GM18909 (cell line): Measurements from ENCODE around the gene DAPK2.

Experiments
- ATAC-seq: cut with Tn5 transposase; IDR thresholded peaks from one replicate; pipeline ENCODE4 v1.9.1; 2021; ENCODE audit warnings: mild to moderate bottlenecking; ENCODE audit not compliant: unreplicated experiment, poor library complexity

DAPK2 gene

DNA sequence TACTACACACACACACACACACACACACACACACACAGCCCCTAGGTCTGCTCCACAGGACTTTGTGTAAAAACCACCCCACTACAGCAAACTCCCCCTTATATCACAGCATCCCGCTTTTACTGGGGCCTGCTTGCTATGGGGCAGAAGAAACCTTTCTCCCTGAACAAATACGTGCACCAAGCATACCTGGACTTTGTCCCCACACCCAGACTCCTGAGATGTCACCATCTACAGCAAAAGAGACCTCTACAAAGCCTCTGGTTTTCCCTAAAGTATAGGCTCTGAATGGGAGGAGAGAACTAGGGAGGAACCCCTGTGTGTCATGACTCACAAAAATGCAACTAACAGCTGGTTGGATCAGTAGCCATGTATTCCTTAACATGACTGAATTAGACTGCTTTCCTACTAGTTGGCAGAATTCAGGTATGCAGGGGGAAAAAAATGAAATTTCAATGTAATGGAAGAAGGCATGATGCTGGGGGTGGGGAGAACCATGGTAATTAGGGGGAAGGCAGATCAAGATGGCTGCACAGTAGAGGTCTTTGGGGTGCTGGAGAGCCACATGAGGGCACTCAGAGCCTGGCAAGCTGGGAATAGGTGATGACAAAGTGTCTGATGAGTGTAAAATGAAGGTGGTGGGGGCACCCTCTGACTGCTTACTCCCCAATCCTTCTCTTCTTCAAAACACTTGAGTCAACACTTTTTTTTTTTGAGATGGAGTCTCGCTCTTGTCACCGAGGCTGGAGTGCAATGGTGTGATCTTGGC is 45.9 kb downstream of the DAPK2 start:
- ATAC-seq = no peak

DNA sequence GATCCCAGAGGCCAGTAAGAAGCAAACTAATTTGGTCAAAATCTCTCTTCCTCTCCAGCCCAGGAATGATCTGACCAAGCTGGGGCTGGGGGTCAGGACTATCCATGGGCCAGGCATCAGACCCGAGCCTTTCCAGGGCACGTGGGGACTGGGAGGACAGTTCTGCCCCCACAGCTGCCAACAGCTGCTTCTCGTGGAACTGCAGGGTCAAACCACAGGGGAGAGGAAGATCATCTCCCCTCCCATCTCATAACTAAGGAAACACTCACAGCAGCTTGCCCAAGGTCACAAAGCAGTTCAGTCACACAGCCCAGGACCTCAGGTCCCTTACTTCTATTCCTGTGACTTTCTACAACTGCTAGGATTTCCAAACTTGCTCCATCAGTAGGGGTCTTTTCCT is 47.1 kb downstream of the DAPK2 start:
- no peak for ATAC-seq

DNA sequence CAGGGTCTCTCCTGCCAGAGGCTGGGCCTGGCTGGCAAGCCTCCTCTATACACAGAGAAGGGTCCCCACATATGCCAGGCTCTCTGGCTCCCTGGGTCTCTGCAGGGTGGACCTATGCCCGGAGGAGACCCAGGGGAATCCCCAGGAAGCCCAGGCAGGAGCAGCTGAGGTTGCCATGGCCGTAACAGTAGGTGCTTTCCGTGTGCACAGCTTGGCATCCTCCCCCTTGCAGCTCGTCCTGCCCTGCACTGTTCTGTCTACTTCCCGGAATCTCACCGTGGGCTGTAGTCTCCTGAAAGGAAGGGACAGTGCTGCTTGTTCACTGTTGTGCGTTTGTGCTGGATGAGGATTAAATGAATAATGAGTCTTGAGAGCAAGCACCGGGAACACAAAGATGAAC is 47.8 kb downstream of the DAPK2 start:
- no peak for ATAC-seq

DNA sequence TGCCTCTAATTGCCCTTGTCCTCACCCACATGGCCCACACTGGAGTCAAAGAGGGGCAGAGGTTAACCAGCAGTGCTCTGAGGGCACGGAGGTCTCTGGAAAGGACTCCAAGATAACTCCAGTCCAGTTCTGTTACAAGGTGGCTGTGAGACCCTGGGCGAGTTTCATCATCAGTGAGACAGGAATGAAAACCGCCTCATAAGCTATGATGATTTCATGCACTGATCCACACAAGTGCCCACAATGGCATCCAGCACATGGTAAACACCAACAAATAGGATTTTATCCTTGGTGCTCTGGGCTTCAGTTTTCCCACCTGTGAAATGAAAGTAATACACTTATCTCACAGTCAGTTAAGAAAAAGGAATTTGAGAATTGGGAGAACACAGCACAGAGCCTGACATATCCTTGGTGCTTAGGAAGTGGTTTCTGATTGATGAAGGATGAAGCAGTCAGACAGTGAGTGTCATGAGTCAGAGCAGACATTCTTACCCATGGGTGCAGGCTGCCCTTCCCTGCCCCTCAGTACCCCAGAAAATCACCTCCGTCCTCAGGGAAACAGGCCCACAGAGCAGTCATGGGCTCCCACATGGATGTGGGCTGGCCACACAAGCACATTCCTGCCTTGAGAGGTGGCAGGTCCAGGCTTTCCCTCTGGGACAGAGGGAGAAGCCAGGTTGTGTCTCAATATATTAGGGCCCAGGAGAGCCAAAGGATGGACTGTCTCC is 48.4 kb downstream of the DAPK2 start:
- no peak for ATAC-seq

DNA sequence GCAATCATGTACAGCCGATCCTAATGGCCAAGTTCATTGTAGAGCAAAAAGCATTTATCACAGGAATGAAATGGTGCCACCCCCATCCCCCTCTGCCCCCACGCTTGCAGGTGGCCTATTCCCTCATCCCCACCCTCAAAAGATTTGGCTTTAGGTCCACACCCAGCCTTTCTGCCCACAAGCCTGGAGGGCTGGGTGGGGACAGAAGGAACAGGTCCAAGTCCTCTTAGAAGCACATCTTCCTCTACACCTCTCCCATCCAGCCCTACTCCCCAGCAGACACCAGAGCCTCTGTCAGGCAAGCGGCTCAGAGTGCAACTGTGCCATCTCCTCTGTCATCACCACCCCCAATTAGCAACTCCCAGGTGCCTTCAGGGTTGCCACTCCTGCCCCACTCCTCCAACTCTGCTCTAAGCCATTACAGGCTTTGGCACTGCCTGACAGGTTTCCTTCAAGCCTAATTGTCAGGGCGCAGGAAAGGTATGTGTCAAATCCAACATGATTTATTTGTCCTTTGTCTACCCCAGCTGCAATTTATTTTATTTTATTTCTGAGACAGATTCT is 49.4 kb downstream of the DAPK2 start:
- ATAC-seq = no peak

DNA sequence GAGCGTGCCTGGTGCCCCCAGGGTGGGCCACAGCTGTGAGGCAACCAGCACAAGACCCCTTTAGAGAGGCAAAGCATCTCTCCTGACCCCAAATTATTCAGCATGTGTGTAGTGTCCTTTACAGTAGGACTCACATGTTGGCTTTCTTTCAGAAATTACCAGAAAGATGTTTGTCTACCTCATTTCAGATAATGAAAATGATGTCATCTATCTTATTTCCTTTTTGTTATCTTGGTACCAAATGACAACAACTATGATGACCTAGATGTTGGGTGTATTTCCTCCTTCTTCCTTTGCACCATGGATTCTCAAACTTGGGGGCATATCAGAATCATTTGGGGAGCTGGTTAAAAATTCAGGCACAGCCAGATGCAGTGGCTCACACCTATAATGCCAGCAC is 50.5 kb downstream of the DAPK2 start:
- ATAC-seq = no peak

DNA sequence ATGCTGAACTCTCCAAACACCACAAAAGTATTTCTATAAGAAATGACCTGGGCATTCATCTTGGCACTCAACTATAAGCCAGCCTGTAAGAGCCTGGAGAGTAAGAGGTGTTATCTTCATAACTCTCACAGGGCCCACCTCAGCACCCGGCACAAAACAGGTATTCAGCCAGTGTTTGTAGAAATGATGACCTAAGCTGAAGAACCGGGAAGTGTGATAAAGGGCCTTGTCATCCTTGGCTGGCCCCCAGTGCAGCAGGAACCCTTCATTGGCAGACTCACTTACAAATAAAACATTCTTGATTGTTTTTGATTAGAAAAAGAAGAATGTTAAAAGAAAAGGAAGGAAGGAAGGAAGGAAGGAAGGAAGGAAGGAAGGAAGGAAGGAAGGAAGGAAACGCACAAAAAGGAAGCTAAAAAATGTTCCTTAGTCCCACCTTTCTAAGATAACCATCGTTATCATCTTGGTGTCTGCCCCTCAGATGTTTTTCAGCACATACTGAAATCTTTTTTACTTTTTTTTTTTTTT is 52.1 kb downstream of the DAPK2 start:
- ATAC-seq = no peak

DNA sequence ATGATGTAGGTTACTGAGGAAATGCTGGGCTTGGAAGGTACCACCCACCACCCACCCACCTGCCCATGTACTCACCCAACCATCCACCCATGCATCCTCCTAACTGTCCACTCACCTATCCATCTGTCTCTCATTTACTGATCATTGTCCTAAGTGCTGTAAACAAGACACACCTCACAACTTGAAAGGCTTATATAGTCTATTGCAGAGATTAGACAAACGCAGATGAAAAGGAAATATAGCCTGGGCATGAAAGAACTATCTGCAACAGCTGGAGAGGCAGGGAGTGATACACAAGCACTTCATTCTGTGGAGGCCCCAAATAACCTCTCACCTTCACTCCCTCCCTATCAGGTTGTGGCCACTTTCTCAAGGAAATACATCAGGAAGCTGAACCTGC is 54.0 kb downstream of the DAPK2 start:
- ATAC-seq = no peak

- ATAC-seq = no peak
These were observed 54.6 kb downstream of the DAPK2 start for GRCh38 chr15:63991706-63992105.

- ATAC-seq = no peak
These were observed 55.8 kb downstream of the DAPK2 start for GRCh38 chr15:63990454-63990853.

- no peak for ATAC-seq
These were observed 58.4 kb downstream of the DAPK2 start for GRCh38 chr15:63987796-63988378.

- peak; percentile 78 for ATAC-seq
These were observed 59.4 kb downstream of the DAPK2 start for GRCh38 chr15:63986751-63987341.

GRCh38 chr15:63986185-63986680 is 60.1 kb downstream of the DAPK2 start:
- ATAC-seq = no peak

DNA sequence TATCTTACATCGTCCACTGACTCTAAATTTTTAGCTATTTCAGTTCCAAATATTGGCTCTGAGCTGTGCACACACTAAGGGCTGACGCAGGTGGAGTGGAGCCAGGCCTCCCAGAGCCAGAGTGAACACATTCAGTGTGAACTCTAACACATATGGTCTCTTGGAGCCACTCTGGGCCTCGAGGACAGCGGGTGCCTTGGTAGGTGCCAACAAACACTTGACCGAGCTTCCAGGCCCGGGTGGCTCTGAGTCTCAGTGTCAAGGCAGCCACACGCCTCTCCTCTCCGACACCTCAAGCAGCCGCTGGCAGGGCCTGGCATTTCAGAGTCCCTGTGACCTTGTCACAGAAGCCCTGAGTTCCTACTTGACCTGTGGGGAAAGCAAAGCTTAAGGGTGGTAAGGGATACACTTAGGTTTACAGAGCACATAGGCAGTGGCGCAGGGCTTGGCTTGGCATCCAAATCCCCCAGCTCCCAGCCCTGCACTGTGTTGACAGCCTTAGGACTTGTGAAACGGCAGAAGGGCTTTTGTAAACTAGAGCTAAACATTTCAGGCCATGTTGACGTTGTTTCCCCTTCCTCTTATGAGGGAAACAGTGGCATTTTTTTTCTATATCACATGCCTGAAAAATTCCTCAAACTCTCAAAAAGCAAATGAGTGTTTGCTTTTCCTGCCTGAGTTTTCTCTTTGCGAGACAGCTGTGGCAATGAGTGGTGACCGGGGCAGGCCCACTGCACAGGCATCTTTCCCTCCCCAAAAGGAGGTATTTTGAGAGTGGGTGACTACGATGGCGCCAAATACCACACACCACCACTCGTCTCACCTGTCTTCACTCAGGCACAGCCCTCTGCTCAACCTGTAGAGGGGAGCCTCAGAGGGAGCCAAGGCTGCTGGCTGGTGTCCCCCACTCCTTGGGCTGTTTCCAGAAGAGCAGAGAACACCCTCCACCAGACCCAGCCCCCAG is 60.8 kb downstream of the DAPK2 start:
- ATAC-seq = no peak

- no peak for ATAC-seq
These were observed 62.0 kb downstream of the DAPK2 start for GRCh38 chr15:63984331-63984730.

DNA sequence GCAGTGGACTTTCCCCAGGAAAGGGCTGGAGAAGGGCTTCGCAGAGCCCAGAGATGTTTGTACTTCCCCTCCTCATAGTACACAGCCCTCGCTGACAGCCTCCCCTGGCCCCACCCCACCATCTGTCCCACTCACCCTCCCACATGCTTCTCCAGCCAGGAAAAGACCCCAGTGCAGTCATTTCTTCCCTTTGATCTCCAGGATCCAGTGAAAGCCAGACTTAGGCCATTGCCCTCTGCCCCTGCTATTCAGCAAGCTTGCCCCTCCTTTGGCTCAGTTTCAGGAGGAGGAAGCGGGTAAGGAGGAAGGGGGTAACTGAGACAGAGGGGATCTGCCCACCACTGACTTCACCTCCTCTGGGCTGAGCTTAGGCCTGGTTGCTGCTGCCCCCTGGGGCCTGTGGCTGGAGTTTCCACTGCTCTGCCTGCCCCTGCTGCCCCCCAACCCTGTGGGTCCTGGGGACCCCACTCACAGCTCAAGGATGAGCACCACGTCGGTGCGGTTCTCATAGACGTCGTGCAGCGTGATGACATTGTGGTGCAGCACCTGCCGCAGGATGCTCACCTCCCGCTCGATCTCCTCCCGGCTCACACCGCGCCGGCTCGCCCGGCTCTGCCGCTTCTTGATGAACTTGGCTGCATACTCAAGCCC is 63.1 kb downstream of the DAPK2 start:
- no peak for ATAC-seq

GRCh38 chr15:63982381-63982854 is 63.9 kb downstream of the DAPK2 start:
- ATAC-seq = no peak

DNA sequence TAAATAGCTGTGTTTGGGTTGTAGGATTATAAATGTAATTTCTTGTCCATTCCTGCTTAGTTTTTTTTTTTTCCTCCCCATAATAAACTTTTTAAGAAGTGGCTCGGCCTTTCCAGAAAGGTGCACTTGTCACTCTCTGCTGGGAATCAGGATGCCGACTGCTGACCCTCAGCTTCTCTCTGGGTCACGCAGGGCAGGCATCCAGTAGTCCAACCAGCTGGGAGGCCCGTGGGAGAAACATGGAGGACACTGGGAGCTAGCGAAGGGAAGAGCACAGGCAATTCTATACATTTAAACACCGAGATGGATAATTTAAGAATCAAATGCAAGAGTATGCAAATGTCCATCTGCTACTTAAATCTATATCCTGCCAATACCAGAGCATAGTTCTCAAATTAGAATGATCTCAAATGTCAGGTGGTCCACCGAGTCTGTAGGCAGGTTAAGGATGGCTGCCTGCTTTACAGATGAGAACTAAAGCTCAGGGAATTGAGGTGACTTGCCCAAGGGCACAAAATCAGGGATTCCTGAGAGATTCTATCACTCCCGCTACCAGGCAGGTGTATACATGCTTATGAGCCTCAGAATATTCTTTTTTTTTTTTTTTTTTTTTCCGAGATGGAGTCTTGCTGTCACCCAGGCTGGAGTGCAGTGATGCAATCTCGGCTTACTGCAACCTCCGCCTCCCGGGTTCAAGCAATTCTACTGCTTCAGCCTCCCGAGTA is 64.5 kb downstream of the DAPK2 start:
- no peak for ATAC-seq
